ENCODE measurements around the gene CHIC2.

Gene CHIC2

GRCh38 chr4:54092405-54093323, 28.3 kb upstream of the CHIC2 start:
- DNase-seq = no peak

- DNase-seq = peak; percentile 91
Observed at GRCh38 chr4:54091637-54092404, 27.4 kb upstream of the CHIC2 start.

GRCh38 chr4:54090804-54091623, 26.6 kb upstream of the CHIC2 start:
- peak; percentile 60 for DNase-seq

GRCh38 chr4:54090404-54090803, 26.0 kb upstream of the CHIC2 start:
- no peak for DNase-seq

- DNase-seq = no peak
Observed at GRCh38 chr4:54089875-54090274, 25.5 kb upstream of the CHIC2 start.

- no peak for DNase-seq
Observed at GRCh38 chr4:54085284-54085683, 20.9 kb upstream of the CHIC2 start.

- DNase-seq = no peak
Observed at GRCh38 chr4:54082168-54082567, 17.8 kb upstream of the CHIC2 start.

- no peak for DNase-seq
Observed at GRCh38 chr4:54077812-54078211, 13.4 kb upstream of the CHIC2 start.

- no peak for DNase-seq
Observed at GRCh38 chr4:54076673-54077072, 12.3 kb upstream of the CHIC2 start.

GRCh38 chr4:54074381-54074780, 10.0 kb upstream of the CHIC2 start:
- DNase-seq = no peak

GRCh38 chr4:54073271-54073880, 9.0 kb upstream of the CHIC2 start:
- no peak for DNase-seq

GRCh38 chr4:54067166-54067565, 2.8 kb upstream of the CHIC2 start:
- DNase-seq = no peak

GRCh38 chr4:54066718-54067129, 2.3 kb upstream of the CHIC2 start:
- DNase-seq = no peak

- DNase-seq = no peak
Observed at GRCh38 chr4:54066088-54066415, 1.6 kb upstream of the CHIC2 start.

- DNase-seq = no peak
Observed at GRCh38 chr4:54065282-54066087, 1.1 kb upstream of the CHIC2 start.

GRCh38 chr4:54063737-54064316, 578 bp downstream of the CHIC2 start:
- peak; percentile 37 for DNase-seq

- DNase-seq = peak; percentile 4
Observed at GRCh38 chr4:54063229-54063628, 1.2 kb downstream of the CHIC2 start.

- DNase-seq = no peak
Observed at GRCh38 chr4:54062392-54062791, 2.0 kb downstream of the CHIC2 start.

- DNase-seq = no peak
Observed at GRCh38 chr4:54061873-54062272, 2.5 kb downstream of the CHIC2 start.

- no peak for DNase-seq
Observed at GRCh38 chr4:54061067-54061466, 3.3 kb downstream of the CHIC2 start.

GRCh38 chr4:54060116-54060515, 4.3 kb downstream of the CHIC2 start:
- DNase-seq = no peak

GRCh38 chr4:54058171-54058570, 6.2 kb downstream of the CHIC2 start:
- no peak for DNase-seq
